ENCODE data around the gene TMEM204.

Gene TMEM204

GRCh38 chr16:1533443-1533951 is at the start of gene TMEM204:
TMEM204 (plus strand) TSS chr16:1533666; CDS start chr16:1534276, 610 bp downstream.
- DNase-seq: no peak

GRCh38 chr16:1485847-1486496 is 47.5 kb upstream of the TMEM204 start:
- no peak for DNase-seq

DNA sequence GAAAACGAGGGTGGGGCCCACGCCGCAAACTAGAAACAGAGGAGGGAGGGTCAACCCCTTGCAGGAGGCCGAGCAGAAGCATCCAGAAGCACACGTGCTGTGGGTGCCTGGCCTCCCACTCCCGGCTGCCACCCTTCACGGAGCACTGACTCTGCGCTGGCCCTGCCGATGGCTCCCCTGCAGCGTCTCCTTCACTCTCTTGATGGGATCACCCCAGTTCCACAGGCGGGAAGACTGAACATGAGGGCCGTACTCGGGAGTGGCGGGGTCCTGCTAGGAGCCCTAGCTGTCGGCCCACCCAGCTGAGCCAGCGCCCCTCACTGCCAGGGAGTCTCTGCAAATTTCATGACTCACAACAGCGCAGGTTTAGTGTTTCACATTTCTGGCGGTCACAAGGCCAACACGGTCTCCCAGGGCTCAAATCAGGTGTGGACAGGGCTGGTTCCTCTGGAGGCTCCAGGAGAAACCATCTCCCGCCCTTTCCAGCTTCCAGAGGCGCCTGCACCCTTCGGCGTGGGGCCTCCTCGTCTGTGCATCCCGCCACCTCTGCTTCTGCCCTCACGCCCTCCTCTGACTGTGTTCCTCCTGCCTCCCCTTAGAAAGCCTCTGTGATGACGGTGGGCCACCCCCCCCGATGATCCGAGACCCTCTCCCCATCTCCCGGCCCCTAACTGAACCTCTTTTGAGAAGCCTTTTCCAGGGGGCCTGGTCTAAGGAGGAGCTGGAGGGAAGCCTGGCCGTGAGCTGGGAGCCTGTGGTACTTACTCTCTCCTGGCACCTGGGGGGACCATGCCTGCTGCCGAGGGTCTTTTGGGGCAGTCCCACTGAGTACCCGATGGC is 46.7 kb upstream of the TMEM204 start:
- DNase-seq: no peak

DNA sequence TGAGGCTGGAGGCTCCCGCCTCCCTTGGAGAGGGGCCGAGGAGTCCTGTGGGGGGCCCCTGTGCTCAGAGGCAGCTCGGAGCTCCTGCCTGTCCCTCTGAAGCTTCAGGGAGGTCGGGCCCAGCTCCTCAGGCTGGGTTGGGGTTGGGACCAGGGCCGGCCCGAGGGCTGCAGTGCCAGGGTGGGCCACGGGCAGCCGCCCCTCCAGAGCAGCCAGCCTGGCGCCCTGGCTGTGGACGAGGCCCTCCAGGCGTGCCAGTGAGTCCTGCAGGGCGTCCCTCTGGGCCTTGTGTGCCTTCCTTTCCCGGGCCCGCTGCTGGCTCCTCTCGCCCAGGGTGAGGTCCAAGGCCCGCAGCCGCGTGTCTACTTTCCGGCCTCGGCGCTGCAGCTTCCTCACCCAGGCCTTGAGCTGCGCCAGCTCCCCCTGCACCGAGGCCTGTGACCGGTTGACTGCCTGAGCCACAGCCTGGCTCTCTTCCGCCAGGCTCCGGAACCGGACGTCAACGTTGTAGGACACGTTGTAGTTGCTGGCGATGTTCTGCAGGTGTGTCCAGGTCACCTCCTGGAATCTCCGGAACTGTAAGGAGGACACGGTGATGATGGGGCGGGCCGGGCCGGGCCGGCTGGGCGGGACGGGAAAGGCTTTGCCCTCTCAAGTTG is 45.9 kb upstream of the TMEM204 start:
- no peak for DNase-seq

GRCh38 chr16:1488054-1488601 is 45.3 kb upstream of the TMEM204 start:
- no peak for DNase-seq

DNA sequence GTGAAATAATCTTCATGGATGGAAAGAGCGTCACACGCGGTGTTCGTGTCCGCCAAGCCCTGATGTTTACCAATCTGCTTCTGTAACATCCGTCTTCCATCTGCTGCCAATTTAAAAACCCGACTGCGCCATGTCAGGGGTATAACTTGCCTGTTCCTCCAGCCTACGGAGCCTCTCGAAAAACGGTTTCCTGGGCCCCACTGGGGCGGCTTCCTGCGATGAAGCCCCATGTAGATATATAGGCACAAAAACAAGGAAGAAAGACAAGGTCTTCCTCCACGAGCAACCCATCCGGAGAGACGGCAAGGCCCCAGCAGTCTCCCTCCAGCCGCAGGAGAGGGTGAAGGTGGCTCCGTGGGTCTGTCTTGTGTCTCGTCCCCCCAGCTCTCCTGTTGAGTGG is 44.8 kb upstream of the TMEM204 start, which contains the start of gene PTX4:
Gene PTX4, minus strand, starts transcription at position 326 of the 400 bp plus-strand sequence. Its CDS starts 35 bp downstream, at position 291.
- DNase-seq: no peak

- no peak for DNase-seq
Observed at GRCh38 chr16:1489077-1489476, 44.4 kb upstream of the TMEM204 start.

GRCh38 chr16:1491327-1491726 is 42.1 kb upstream of the TMEM204 start:
- DNase-seq: no peak

- DNase-seq: no peak
Observed at GRCh38 chr16:1492082-1492922, 41.2 kb upstream of the TMEM204 start.

GRCh38 chr16:1492923-1493745 is 40.3 kb upstream of the TMEM204 start, which contains the start of gene TELO2:
TELO2 (plus strand) TSS chr16:1493360; CDS start chr16:1494282, 922 bp downstream.
- peak; percentile 85 for DNase-seq

DNA sequence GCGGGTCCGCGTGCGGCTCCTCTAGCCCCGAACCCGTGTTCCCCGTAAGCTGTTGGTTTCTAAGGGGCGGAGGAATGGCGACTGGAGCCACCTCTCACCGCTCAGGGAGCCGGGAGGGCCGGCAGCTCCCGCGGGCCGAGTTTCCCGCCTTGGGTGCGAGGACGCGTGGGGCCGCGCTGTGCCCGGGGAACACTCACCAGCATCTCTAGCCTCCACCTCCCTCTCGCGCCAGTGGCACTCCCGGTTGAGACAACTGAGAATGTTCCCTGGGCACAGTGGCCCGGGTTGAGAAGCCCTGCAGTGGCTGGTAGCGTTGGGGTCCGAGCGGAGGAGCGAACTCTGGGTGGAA is 39.7 kb upstream of the TMEM204 start:
- DNase-seq: no peak

DNA sequence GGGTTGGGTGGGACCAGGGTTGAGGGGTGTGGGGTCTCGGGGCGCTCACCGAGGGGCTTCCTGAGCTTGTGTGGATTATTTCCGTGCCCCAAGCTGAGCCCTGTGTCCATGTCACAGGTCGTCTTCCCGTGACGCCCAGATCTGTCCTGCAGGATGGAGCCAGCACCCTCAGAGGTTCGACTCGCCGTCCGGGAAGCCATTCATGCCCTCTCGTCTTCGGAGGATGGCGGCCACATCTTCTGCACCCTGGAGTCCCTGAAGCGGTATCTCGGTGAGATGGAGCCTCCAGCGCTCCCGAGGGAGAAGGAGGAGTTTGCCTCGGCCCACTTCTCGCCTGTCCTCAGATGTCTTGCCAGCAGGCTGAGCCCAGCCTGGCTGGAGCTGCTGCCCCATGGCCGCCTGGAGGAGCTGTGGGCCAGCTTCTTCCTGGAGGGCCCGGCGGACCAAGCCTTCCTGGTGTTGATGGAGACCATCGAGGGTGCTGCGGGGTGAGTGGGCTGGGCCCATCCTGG is 39.3 kb upstream of the TMEM204 start:
- no peak for DNase-seq

DNA sequence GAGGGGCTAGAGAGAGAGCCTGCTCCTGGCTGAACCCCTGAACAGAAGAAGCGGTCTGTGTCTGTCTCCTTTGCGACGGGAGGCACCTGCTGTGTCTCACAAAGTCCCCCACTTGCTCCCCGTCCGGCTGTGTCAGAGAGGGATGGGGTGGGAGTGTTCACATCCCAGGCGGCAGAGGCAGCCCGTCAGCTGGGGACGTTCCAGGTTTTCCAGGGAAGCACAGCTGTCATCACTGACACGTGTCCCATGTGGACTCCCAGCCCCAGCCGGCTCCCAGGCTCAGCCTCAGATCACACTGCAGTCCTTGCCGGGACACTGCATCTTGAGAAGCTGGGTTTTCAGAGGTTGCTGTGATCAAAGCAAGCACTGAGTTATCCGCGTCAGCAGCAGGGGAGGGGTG is 38.8 kb upstream of the TMEM204 start:
- no peak for DNase-seq

- no peak for DNase-seq
Observed at GRCh38 chr16:1495211-1495888, 38.1 kb upstream of the TMEM204 start.

GRCh38 chr16:1495889-1496262 is 37.6 kb upstream of the TMEM204 start:
- DNase-seq: no peak

GRCh38 chr16:1496464-1496863 is 37.0 kb upstream of the TMEM204 start:
- DNase-seq: no peak

DNA sequence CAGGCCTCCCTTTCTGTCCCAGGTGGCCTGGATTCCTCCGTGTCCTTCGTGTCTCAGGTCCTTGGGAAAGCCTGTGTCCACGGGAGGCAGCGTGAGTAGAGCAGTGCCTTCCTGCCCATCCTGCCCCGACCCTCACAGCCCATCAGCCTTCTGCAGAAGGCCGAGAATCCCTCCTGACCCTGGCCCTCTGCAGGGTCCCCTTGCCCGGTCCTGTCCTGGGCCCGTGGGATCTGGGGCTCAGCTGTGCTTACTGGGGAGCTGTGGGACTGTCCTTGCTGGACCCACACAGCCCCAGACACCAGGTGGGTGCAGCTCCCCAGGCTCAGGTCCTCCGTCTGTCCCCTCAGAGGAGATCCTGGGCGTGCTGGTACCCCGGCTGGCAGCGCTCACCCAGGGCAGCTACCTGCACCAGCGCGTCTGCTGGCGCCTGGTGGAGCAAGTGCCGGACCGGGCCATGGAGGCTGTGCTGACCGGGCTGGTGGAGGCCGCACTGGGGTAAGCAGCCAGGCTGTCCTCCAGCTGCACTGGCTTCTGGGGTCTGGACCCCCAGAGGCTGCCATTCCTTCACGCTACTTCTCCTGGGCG is 36.4 kb upstream of the TMEM204 start:
- no peak for DNase-seq

DNA sequence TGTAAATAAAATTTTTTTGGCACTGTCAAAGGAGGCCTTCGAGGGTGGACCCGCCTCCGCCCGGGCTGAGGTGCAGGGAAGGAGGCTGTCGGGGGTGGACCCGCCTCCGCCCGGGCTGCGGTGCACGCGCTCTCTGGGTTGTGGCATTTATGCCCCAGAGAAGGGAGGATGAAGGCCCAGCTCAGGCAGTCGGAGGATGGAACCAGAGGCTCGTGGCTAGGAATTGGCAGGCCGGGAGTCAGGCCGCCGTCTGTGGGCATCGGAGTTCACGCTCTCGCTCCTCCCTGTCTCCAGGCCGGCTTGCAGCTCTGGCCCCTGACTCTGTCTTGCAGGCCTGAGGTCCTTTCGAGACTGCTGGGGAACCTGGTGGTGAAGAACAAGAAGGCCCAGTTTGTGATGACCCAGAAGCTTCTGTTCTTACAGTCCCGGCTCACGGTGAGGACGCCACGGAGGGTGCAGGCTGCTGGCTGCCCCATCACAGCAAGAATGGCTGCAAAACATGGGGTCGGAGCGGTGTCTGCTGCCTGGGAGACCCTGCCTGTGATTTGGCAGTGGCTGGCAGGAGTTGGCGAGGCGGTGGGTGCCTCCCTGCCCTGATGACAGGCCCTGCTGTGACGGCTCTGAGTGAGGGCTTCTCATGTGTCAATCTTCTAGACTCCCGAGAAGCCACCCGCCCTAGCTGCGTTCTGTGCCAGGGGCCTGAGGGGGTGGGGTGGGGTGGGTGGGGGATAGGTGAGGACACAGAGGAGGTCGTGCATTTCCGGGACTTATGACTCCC is 34.4 kb upstream of the TMEM204 start:
- no peak for DNase-seq

DNA sequence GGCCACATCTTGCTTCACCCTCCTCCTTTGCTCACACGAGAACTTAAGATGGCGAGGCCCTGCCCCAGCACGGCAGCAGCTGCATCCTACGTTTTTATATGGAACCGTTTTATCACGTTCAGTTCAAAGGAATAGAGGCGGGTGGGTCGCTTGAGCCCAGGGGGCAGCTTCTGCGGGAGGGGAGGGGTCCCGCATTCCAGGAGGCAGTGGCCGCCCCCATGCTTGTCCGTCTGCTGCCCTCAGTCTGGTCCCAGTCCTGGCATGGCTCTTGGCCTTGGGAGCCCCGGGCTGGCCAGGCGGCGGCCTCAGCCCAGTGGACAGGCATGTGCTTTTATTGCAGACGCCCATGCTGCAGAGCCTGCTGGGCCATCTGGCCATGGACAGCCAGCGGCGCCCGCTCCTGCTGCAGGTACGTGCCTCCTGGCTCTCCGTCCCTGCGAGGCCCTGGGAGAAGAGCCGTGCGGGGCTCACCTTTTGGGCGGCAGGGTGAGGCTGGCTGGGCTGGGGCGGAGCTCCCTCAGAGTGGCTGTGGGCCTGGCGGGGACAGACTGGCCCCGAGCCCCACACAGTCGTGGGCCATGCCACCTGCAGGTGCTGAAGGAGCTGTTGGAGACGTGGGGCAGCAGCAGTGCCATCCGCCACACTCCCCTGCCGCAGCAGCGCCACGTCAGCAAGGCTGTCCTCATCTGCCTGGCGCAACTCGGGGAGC is 33.6 kb upstream of the TMEM204 start:
- no peak for DNase-seq

All from activated CD8-positive, alpha-beta memory T cell treated with anti-CD3 and anti-CD28 coated beads, Interleukin-2, amount 50 U/mL, for 4 hours (primary cell).